Stimulated activated CD4-positive, alpha-beta T cell treated with anti-CD3 and anti-CD28 coated beads, Interleukin-1b, Interleukin-23, amount 100 ng/mL, for 24 hours (primary cell): ENCODE results near the gene SLC25A19.
"Not testable (repeated sequence)": the region's sequence is repeated elsewhere in the genome, so short reads cannot be mapped to it uniquely, and the experiment has no call there.

ENCODE experiments used
- DNase-seq, 4 experiments: peaks; one replicate each; pipeline ENCODE4 v3.0.0-alpha.2; 2020; ENCODE audit warnings: low read depth in 4 of 4, low spot score in 1 of 4

The SLC25A19 gene

DNA sequence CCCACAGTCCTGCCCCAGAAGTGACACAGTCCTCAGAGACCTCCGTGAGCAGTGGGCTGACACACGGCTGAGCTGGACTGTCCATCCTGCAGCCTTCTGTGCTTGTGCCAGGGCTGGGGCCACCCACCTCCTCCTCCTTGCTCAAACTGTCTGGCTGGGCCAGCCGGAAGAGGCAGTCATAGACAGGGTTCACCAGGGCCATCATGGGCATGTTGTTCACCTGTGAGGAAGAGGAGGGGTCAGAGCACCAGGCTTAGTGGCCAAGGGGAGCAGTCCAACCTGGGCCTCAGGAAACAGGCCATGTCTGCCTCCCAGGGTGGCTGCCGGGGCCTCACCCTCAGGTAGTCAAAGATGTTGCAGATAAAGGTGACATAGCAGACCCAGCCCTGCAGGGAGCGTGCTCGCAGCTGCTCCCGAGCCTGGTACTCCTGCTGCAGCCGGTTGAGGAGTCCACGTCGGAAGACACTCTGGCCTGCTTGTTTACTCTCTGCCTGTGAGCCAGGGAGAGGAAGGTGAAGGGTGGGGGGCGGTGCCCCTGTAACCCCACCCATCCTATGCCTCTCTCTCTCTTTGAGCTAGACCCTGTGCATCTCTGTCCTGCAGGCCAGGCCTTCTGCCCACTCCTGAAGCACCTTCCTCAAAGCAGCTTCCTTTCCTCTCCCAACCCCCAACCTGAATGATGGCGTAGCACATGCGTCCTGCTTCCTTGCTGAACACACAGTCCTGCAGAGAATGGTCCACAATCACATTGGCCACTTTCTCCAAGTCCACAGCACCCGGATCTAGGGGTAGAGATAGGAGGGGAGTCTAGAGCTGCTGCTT lies 21.6 kb downstream of the SLC25A19 start:
- no peak for DNase-seq

DNA sequence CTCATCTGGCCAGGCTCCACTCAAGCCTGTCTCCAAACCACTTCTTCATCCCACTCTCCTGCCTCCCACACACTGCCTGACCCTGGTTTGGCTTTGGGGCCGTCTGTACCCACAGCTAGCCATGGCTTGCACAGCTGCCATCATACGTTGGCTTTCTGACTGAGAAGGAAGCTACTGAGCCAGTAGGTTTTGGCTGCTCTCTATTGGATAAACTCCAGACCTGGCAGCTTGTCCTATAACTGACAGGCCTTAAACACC lies 22.2 kb downstream of the SLC25A19 start:
- no peak for DNase-seq

DNA sequence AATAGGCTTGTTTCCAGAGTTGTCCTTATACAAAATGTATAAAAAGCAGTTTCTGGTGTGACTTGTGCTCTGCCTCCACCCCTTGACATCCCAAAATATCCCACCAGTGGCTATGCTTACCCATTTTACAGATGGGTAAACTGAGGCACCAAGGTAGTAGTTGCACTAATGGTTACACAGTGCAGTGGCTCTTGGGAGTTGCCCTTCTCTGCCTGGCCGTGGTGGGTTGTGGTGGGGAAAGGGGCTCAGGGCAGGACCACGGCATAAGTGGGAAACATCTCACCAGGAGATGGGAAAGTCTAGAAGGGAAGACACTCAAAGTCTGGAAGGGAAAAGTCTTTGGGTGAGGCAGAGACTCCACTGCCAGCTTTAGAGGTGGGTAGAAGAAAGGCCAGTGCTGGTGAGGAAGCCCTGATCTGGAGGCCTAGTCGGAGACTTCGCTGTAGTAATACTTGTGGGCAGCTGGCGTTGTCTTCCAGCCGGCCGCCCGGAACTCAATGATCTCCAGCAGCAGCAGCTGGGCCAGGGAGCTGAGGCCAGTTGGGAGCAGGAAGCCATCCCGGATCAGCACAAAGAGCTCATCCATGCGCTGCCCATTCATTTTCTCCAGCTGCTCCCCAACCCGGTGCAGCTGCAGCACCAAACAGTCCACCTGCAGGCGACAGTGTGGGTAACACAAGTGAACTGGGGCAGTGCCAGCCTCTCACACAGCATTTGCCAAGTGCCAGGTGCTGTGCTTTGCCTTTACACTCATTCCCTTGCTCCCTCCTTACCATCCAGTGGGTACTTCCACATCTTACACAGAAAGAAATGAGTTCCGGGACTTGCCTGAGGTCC lies 22.7 kb downstream of the SLC25A19 start:
- no peak for DNase-seq

DNA sequence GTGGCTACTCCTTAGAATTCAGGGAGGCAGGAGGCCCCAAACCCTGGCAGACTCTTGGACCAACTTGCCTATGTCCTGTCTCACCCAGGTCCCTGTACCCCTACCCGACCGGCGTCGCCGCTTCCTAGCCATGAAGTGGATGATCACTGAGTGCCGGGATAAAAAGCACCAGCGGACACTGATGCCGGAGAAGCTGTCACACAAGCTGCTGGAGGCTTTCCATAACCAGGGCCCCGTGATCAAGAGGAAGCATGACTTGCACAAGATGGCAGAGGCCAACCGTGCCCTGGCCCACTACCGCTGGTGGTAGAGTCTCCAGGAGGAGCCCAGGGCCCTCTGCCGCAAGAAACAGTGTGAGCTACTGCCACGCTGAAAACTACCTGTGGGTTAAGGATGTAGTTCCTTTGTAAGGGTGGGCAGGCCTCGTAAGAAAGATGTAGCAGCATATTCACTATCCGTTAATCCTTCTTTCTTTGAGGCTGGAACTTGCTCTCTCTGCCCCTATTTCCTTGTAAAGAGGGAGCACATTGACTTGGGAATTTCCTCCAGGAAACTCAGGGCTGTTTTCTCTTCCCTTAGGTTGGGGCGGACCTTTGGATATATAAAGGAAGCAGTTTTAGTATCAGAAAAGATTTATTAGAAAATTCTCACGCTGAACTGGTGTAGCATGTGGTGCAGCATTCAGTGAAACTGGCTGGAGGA lies 23.5 kb downstream of the SLC25A19 start:
- DNase-seq, result no peak

DNA sequence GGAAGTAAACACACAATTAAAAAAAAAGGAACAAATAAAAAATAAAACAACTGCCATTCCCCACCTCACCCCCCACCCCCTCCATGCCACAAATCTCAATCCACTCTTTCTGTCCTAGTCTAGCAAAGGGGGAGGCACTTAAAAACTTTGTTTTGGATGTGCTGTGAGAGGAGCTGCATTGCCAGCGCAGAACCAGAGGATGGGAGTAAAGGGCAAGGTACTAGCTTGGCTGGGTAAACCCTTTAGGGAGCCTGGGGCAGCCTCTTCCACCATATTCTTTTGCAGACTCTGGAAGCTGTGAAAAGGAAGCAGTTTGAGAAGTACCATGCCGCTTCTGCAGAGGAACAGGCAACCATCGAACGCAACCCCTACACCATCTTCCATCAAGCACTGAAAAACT lies 26.2 kb downstream of the SLC25A19 start:
- DNase-seq, result no peak

DNA sequence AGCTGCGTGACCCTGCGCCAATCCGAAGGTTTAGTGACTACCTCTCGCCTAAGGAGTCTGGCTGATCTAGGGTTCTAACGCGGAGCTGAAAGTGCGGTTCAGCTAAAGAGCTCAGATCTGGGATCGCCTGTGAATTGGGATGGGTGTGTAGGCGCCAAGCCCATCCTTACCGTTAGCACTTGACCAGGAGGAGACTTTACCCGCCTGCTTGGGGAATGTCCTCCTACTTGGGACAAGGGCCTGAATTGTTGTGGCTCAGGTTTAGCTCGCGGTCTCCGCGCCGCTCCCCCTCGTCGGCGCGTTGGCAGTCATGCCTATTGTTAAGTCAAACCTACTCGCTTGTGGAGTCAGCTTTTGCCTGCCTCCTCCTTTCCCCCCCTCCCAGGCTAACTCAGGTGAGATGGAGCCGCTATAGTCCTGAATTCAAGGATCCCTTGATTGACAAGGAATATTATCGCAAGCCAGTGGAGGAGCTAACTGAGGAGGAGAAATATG lies 27.1 kb downstream of the SLC25A19 start:
- DNase-seq, result no peak

DNA sequence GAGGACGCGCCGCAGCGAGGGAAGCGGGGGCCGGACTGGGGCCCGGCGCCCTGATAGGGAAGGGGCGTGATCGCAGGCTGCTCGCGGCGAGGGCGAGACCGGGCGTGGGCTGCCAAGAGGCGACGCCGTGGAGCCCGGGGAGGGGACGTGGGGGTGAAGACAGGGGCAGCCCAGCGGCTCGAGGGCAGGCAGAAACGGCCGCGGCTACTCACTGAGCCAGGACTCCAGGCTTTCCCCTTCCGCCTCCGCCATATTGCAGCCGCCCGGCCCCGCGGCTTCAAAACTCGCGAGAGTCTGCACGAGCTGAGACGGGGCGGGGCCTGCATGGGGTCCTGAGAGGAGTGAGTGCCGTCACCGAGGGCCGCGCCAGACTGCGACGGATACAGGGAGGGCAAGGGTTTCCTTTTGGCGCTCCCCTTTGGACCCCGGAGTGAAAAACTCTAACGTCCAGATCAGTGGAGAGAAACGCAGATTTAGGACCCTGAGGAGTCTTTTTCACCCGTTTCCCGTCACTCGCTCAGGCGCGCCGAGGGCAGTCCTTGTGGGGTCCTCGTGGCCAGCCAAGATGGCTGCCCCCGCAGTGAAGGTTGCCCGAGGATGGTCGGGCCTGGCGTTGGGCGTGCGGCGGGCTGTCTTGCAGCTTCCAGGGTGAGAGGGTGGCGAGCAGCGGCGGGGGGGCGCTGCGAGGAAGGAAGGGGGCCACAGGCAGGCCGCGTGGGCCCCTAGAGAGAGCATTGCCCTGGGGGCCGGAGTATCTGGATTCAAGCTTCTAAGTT lies 27.7 kb downstream of the SLC25A19 start, which contains the start of the genes GGA3 and MRPS7:
Gene GGA3 (minus strand): TSS at position 271 of the 776 bp plus-strand sequence. CDS start 19 bp downstream, at position 252.
Gene MRPS7 (plus strand): TSS at position 544 of the 776 bp plus-strand sequence. CDS start 22 bp downstream, at position 566.
- DNase-seq, result peak; percentile 90 to 95 (median 92)

DNA sequence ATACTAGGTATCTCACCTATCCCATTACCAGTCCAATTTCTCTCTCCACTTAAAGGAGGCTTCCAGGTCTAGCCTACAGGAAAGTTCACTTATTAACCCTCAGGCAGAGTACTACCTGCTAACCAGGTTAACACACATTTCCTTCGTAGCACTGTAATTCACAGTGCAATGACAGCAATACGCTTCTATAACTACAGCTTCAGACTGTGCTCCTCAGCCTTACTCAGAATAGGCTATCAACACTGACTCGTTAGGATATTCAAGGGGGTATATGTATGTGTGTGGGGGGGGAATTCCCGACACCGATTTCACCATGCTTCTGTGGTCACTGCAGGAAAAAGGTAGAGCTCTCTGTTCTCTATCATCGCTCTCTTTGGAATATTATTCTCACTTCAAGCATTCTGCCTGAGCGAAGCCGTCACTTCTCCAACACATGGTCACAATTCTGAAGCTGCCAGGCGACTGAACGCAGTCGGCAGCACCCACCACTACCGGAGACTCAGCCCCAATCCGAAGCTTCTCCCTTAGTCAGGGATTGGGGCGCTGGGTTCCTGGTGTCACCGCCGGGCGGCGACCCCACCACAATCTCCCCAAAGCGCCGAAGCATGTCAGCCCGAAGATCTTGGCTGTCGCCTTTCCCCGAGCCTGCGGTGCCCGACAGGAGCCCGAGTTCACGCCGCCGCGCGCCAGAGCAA lies 28.4 kb downstream of the SLC25A19 start:
- peak in 2 of 4 experiments; percentile 40 to 58 for DNase-seq

DNA sequence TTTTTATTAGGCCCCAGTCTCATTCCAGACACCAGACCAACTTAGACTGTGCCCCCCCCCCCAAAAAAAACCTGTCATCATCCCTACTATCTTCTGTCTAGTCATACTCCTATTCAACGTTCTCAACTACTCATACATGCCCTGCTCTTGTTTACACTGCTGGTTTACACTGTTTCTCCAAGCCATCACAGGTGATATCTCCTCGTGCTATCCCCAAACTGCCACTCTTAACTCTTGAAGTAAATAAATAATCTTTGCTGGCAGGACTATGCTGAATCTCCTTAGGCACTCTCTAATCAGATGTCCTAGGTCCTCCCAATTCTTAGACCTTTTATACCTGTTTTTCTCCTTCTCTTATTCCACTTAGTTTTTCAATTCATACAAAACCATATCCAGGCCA lies 32.0 kb downstream of the SLC25A19 start:
- DNase-seq, result not testable (repeated sequence)

DNA sequence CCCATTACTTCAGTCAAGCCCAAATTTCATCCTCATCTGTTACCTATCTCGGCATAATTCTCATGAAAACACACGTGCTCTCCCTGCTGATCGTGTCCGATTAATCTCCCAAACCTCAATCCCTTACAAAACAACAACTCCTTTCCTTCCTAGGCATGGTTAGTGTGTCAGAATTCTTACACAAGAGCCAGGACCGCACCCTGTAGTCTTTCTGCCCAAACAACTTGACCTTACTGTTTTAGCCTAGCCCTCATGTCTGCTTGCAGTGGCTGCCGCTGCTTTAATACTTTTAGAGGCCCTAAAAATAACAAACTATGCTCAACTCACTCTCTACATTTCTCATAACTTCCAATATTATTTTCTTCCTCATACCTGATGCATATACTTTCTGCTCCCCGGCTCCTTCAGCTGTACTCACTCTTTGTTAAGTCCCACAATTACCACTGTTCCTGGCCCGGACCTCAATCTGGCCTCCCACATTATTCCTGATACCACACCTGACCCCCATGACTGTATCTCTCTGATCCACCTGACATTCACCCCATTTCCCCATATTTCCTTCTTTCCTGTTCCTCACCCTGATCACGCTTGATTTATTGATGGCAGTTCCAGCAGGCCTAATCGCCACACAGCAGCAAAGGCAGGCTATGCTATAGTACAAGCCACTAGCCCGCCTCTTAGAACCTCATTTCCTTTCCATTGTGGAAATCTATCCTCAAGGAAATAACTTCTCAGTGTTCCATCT lies 33.1 kb downstream of the SLC25A19 start:
- DNase-seq, result not testable (repeated sequence)

DNA sequence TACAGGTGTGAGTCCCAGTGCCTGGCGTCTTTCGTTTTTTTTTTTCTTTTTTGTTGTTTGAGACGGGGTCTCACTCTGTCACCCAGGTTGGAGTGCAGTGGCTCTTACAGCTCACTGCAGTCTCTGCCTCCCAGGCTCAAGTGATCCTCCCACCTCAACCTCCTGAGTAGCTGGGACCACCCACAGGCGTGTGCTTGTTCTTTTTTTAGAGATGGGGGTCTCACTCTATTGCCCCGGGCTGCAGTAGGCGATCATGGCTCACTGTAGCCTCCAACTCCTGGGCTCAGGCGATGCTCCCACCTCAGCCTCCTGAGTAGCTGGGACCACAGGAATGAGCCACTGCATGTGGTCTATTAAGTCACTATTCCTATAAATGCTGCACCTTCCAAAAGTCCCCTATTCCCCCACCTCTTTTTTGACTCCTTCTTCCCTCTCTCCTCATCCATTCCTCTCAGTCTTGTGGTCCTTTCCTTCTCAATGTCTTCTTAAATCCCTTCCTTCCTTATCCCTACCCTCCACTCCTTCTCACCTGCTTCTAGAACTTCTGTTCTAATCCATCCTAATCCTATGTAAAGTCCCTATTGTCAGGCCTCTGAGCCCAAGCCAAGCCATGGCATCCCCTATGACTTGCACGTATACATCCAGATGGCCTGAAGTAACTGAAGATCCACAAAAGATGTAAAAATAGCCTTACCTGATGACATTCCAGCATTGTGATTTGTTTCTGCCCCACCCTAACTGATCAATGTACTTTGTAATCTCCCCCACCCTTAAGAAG lies 37.0 kb downstream of the SLC25A19 start:
- DNase-seq, result no peak

DNA sequence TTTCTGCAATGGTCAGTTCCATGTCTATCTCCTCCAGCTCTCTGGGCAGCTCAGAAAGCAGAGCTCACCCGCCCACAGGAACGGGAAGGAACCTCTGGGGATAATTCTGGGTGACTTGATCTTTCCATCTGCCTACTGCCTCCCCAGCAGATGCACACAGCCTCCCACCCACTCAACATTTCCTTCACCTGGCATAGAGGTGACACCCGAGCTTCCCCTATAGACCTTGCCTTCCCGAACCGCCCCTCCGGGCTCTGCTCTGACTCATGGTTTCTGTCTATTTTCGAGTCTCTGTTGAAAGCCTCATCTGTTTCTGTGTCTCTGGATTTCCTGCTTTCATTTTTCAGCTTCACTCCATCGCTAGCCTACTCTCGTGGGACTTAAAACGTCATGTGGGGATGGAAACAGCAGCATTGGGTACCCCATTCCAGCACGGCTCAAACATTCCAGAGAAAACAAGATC lies 39.2 kb downstream of the SLC25A19 start:
- DNase-seq, result peak; percentile 43 to 86 (median 58)

DNA sequence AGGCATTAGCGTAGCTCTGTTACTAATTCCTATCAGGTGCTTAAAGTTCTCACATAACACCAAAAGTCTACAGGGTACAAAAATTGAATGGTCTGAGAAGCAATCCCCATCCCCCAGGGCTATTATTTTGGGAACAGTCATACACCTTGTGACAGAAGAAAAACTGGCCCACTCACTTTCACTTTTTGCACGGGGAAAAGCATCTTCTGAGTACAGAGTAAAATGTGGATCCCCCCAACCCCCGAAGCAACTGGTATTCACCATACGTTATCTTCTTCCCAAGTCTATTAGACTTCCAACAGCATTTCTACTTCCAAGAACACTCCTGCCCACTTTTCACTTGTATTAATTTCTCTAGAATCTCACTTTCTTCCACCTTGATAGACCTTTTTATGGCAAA lies 39.7 kb downstream of the SLC25A19 start:
- no peak for DNase-seq

DNA sequence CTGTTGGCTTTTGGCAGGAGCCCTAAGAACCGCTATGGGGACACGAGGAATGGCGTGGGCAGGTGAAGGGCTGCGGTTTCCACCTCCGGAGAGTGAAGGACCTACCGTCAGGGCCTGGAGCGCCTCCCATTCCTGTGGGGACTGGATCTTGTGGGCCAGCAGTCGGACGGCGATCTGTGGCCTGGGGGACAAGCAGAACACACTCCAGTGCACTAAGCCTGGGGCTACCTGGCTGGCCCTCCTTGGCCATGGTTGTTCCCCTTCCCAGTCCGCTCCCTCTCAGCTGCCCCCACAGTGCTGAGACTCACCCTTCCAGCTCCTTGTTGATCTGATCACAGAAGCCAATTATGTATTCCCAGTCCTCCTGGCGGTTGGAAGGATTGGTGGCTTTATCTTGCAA lies 42.8 kb downstream of the SLC25A19 start:
- DNase-seq, result no peak

DNA sequence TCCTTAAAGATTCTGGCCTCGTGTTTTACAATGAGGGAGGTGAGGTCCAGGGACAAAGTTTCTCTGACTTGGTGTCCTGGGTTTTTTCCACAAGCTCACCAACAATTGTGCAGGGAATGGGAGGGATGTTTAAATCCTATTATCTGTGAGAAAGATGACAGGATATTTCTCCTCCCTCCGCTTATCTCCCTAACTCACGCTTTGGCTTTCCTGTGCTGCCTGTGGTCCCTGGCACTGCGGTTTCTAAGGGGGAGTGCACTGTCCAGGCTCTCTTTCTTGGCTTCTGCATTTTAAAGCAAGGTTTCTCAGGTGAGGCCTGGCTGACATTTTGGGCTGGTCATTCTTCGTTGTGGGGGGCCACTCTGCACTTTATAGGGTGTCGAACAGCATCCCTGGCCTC lies 44.2 kb downstream of the SLC25A19 start:
- DNase-seq, result no peak

DNA sequence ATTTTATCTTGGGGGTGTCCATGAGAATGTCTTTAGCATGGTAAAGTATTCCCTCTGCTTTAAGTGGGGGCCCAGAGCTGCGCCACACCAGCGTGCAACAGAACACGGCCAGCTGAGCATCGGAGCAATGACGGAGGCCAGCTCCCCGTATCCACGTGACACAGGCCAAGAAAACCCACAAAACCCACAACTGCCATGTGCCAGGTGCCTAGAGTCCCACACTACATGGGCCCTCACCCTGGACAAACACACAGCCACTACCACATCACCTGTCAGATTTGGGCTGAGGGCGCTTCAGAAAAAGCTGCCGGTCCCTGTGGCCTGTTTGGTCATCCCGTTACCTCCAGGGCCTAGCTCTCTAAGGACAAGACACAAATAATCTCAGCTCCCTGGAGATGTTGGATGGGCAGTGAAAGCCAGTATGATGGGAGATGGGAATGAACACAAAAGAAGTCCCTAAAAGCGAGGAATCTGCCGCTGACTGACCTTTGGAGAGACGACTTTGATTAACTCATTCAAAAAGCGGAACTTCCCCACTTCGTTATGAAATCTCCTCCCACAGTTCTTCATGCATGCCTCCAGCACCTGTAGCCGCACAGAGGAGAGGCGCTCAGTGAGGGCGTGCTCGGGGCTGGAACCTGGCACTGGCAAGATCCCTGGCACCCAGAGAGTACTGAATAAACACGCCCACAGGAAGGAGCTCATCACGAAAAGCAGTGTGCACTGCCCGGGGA lies 44.9 kb downstream of the SLC25A19 start:
- DNase-seq, result no peak

DNA sequence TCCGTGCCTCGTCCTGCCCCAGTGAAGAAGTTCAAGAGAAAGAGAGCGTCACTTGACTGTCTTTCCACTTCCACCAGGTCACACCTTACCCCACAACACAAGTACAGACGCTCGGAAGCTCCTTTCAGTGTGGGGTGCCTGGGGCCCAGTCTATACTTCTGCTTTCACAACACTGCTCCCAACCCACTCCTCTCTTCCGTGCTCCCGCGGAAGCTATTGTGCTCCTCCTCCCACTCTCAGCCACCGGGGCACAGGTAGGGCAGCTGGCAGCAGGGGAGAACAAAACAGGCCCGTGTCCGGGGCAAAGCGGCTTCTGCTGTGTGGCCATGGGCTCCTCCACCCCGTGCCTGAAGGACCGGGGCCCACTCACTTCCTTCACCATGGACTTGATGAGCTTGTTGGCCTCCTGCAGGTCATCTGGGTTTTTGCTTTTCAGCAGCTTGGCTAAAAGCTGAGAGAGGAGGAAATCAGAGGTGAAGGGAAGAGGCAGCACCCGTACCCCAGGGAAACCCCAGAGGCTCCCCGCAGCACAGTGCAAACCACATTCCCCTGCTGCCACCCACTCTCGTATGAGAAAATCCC lies 46.7 kb downstream of the SLC25A19 start:
- no peak for DNase-seq
